Smooth muscle cell (in vitro differentiated cells): Measurements from ENCODE around the gene KLHL29. TPM values are rescaled to one million over a fixed set of nuclear protein-coding genes. Genes with fewer than 3 reads are reported as not detected.

ENCODE experiments used
- DNase-seq: peaks from one replicate; lab custom pipeline; 2025; ENCODE audit not compliant: unreplicated experiment; lab: John Stamatoyannopoulos, UW
- H2AFZ ChIP-seq: fragments of 200-600 bp; sonication (generic); 2 replicates; pipeline ENCODE4 v1.6.0; 2016; ENCODE audit warnings: antibody characterized with exemption, low read depth, mild to moderate bottlenecking
- H3F3A ChIP-seq: fragments of 200-600 bp; sonication (generic); 2 replicates; pipeline ENCODE4 v1.6.0; 2017; ENCODE audit warnings: antibody characterized with exemption, low read depth
- H3K27ac ChIP-seq: fragments of 200-600 bp; sonication (generic); 2 replicates; pipeline ENCODE4 v1.5.1; 2016; ENCODE audit warnings: low read depth, mild to moderate bottlenecking
- H3K27me3 ChIP-seq: fragments of 200-600 bp; sonication (generic); 2 replicates; pipeline ENCODE4 v1.6.1; 2016; ENCODE audit warnings: low read depth, mild to moderate bottlenecking
- H3K36me3 ChIP-seq: fragments of 200-600 bp; sonication (generic); 2 replicates; pipeline ENCODE4 v1.5.1; 2016; ENCODE audit warnings: low read depth
- H3K4me1 ChIP-seq: fragments of 200-600 bp; sonication (generic); 2 replicates; pipeline ENCODE4 v1.5.1; 2016; ENCODE audit warnings: low read depth
- H3K4me2 ChIP-seq: fragments of 200-600 bp; sonication (generic); 2 replicates; pipeline ENCODE4 v1.6.0; 2016; ENCODE audit warnings: mild to moderate bottlenecking
- H3K4me3 ChIP-seq: fragments of 200-600 bp; sonication (generic); 2 replicates; pipeline ENCODE4 v1.5.1; 2016; ENCODE audit warnings: mild to moderate bottlenecking
- H3K79me2 ChIP-seq: fragments of 200-600 bp; sonication (generic); 2 replicates; pipeline ENCODE4 v1.6.0; 2016; ENCODE audit warnings: low read depth, mild to moderate bottlenecking
- H3K9ac ChIP-seq: fragments of 200-600 bp; sonication (generic); 2 replicates; pipeline ENCODE4 v1.6.0; 2016; ENCODE audit warnings: low read depth
- H3K9me3 ChIP-seq: fragments of 200-600 bp; sonication (generic); replicated peaks from 2 replicates; pipeline ENCODE4 v1.5.1; 2016; ENCODE audit warnings: low read depth
- H4K20me1 ChIP-seq: fragments of 200-600 bp; sonication (generic); 2 replicates; pipeline ENCODE4 v1.6.0; 2016; ENCODE audit warnings: low read depth
- WGBS: methylation state at CpG from one replicate; pipeline ENCODE4 v1.1.7; 2016; ENCODE audit warnings: low lambda C conversion rate; 5-methylcytosine and 5-hydroxymethylcytosine counted together
- polyA plus RNA-seq: library from polyadenylated mRNA; unstranded; fragments of >200 nt; fragmentation: Nextera tagmentation; extraction: Ambion mirVana; gene quantifications from 2 replicates; pipeline ENCODE4 v1.2.1, GENCODE V29; 2016
- total RNA-seq: library from RNA; depleted of rRNA; stranded (reverse); fragments of >200 nt; gene quantifications from 2 replicates; pipeline ENCODE4 v1.2.3, GENCODE V29; 2014
- TF ChIP-seq, protein P1 (sequence below): fragments of 200-600 bp; sonication (generic); IDR thresholded peaks from 2 replicates; pipeline ENCODE4 v1.5.1; 2017; ENCODE audit warnings: borderline replicate concordance, mild to moderate bottlenecking, antibody characterized with exemption; ENCODE audit not compliant: insufficient read depth, poor library complexity, severe bottlenecking

The KLHL29 gene
- total and polyA plus RNA-seq, 2 experiments from 2014 or later, result 3.1 to 6.6 TPM

DNA sequence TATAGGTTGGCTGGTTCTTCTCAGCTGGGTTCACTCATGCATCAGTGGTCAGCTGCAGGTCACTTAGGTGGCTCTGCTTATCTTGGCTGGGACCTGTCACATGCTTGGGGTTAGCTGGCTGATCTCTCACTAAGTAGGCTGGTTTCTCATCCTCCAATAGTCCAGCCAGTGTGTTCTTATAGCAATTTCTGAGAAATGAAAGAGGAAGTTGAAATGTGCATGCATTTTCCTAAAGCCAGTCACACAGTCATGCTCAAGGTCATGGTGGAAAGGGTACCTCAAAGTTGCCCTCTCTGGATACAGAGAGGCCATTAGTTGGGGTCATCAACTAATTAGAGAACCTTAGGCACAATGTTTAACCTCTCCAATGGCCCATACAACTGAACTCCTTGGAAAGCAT lies 64.4 kb downstream of the KLHL29 start:
- H3K4me2 ChIP-seq, result no peak overlapping the region
- no peaks in the 10 kb centered on the region for H4K20me1 ChIP-seq
- peaks cover 9% of the 10 kb centered on the region for H3F3A ChIP-seq
- H2AFZ ChIP-seq, result no peak overlapping the region
- no peak overlapping the region for H3K27ac ChIP-seq
- peaks cover 20% of the 10 kb centered on the region for H3K4me1 ChIP-seq
- H3K4me3 ChIP-seq, result no peak overlapping the region
- H3K9me3 ChIP-seq, result no peaks in the 10 kb centered on the region
- DNase-seq, result no peak
- no peaks in the 10 kb centered on the region for H3K79me2 ChIP-seq
- H3K27me3 ChIP-seq, result no peaks in the 10 kb centered on the region
- TF ChIP-seq, protein P1, sequence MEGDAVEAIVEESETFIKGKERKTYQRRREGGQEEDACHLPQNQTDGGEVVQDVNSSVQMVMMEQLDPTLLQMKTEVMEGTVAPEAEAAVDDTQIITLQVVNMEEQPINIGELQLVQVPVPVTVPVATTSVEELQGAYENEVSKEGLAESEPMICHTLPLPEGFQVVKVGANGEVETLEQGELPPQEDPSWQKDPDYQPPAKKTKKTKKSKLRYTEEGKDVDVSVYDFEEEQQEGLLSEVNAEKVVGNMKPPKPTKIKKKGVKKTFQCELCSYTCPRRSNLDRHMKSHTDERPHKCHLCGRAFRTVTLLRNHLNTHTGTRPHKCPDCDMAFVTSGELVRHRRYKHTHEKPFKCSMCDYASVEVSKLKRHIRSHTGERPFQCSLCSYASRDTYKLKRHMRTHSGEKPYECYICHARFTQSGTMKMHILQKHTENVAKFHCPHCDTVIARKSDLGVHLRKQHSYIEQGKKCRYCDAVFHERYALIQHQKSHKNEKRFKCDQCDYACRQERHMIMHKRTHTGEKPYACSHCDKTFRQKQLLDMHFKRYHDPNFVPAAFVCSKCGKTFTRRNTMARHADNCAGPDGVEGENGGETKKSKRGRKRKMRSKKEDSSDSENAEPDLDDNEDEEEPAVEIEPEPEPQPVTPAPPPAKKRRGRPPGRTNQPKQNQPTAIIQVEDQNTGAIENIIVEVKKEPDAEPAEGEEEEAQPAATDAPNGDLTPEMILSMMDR, result no peak
- H3K36me3 ChIP-seq, result no peaks in the 10 kb centered on the region
- no peak overlapping the region for H3K9ac ChIP-seq

DNA sequence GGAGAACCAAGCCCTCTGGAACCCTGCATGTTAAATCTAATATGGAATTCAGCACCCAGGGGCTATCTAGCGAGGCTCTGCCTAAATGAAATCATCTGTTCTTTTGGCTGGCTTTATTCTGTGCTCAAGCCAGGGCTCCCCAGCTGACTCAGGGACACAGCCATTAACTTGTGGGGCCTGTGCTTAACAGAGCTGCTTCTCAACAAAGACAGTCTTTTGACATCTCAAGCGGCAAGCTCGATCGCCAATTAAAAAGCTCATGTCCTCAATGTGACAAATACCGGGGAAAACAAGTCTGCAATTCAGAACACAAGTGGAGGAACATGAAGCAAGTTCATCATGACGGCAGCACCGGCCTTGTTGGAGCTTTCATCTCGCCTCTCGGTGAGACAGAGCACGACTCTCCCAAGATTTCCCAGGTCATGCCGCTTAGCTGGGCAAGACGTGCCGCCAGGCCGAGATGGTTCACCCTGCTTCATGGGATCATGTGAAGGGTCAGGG lies 64.9 kb downstream of the KLHL29 start:
- 91% methylated on average over 14 of the region's 14 CpGs for whole genome bisulfite sequencing
- H3K9ac ChIP-seq, result no peak overlapping the region
- H3K9me3 ChIP-seq, result no peaks in the 10 kb centered on the region
- no peaks in the 10 kb centered on the region for H3K79me2 ChIP-seq
- H3K4me1 ChIP-seq, result peaks cover 24% of the 10 kb centered on the region
- peaks cover 8% of the 10 kb centered on the region for H3F3A ChIP-seq
- TF ChIP-seq, protein P1, result no peak
- no peaks in the 10 kb centered on the region for H3K27me3 ChIP-seq
- no peaks in the 10 kb centered on the region for H3K36me3 ChIP-seq
- no peak for DNase-seq
- no peak overlapping the region for H3K4me3 ChIP-seq
- H3K27ac ChIP-seq, result no peak overlapping the region
- H3K4me2 ChIP-seq, result no peak overlapping the region
- no peak overlapping the region for H2AFZ ChIP-seq
- no peaks in the 10 kb centered on the region for H4K20me1 ChIP-seq

DNA sequence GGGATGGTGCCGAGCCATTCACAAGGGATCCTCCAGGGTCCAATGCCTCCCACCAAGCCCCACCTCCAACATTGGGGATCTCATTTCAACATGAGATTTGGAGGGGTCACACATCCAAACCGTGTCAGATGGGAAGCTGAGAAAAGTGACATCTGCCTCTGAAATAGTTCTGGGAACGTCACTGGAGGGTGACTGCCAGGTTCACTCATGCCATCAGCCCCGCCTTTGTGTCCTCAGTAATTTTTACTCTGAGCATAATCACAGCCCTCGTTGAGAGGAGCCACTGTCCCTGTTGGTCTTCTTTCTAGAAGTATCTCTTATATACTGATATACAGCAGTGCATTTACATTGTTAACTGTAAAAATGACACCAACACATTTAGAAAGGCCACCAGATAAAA lies 67.4 kb downstream of the KLHL29 start:
- H2AFZ ChIP-seq, result no peak overlapping the region
- TF ChIP-seq, protein P1, result no peak
- H3K4me3 ChIP-seq, result no peak overlapping the region
- H3F3A ChIP-seq, result peaks cover 4% of the 10 kb centered on the region
- no peaks in the 10 kb centered on the region for H3K9me3 ChIP-seq
- H3K27me3 ChIP-seq, result no peaks in the 10 kb centered on the region
- DNase-seq, result no peak
- no peaks in the 10 kb centered on the region for H4K20me1 ChIP-seq
- H3K36me3 ChIP-seq, result no peaks in the 10 kb centered on the region
- H3K79me2 ChIP-seq, result no peaks in the 10 kb centered on the region
- H3K27ac ChIP-seq, result peak overlapping the region; percentile 82
- peak overlapping the region; percentile 79 for H3K4me2 ChIP-seq
- peak overlapping the region; percentile 44 for H3K9ac ChIP-seq
- WGBS, result 73% methylated on average over 5 of the region's 5 CpGs
- H3K4me1 ChIP-seq, result peaks cover 24% of the 10 kb centered on the region

DNA sequence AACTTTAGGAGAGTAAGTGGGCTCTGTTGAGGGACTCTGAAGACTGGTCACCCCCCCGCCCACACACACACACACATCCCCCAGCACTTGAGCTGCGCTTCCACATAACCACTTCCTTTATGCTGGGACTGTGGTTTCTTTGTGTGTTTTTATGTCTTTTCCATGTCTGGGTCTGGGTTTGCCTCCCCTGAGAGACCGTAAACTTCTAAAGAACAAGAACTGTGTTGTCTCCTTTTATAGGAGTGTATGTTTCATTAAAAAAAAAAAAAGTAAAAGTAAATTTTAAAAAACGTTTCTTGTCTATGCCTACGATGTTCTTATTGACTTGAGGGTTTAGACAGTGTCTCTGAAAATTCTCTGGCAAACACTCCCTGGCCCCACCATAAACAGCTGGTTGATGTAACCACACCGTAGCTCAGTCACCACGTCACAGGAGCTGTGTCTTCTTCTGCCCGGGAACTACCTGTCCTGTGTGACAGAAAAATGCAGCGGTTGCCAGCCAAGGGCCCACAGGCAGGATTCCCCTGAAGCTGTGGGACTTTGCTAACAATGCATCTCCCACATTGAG lies 68.0 kb downstream of the KLHL29 start:
- Histone ChIP-seq H3K4me1 (peaks cover 24% of the 10 kb centered on the region), H2AFZ (peak overlapping the region; percentile 73), H4K20me1 (no peaks in the 10 kb centered on the region), H3K27ac (peak overlapping the region; percentile 82), H3K4me2 (peak overlapping the region; percentile 79), H3K9me3 (no peaks in the 10 kb centered on the region), H3F3A (peaks cover 4% of the 10 kb centered on the region), H3K36me3 (no peaks in the 10 kb centered on the region), H3K27me3 (no peaks in the 10 kb centered on the region), H3K9ac (peak overlapping the region; percentile 44), H3K79me2 (no peaks in the 10 kb centered on the region), H3K4me3 (no peak overlapping the region)
- 23% methylated on average over 9 of the region's 9 CpGs for whole genome bisulfite sequencing
- TF ChIP-seq, protein P1, result no peak
- no peak for DNase-seq
